HFFc6 (cell line): ENCODE measurements around the gene UGDH. TPM values are rescaled to one million over a fixed set of nuclear protein-coding genes. Genes with fewer than 3 reads are reported as not detected.
"Not testable (repeated sequence)": the region's sequence is repeated elsewhere in the genome, so short reads cannot be mapped to it uniquely, and the experiment has no call there.

ENCODE experiments used
- DNase-seq: peaks from one replicate; pipeline ENCODE4 v3.0.0-alpha.2; 2018
- H3K27ac Mint-ChIP-seq: 2 replicates; pipeline ENCODE4 v1.8.0; 2020; ENCODE audit warnings: mild to moderate bottlenecking, mixed read lengths
- H3K27me3 Mint-ChIP-seq: 2 replicates; pipeline ENCODE4 v1.8.0; 2021; ENCODE audit warnings: mild to moderate bottlenecking, moderate library complexity, mixed read lengths; ENCODE audit not compliant: insufficient read depth
- H3K36me3 Mint-ChIP-seq: 2 replicates; pipeline ENCODE4 v1.8.0; 2021; ENCODE audit warnings: low read depth, mixed read lengths
- H3K4me1 Mint-ChIP-seq: 2 replicates; pipeline ENCODE4 v1.8.0; 2020; ENCODE audit warnings: low read depth, mixed read lengths
- H3K4me3 Mint-ChIP-seq: 2 replicates; pipeline ENCODE4 v1.8.0; 2020; ENCODE audit warnings: mild to moderate bottlenecking, moderate library complexity, mixed read lengths
- H3K9me3 Mint-ChIP-seq: 2 replicates; pipeline ENCODE4 v1.8.0; 2020; ENCODE audit warnings: mild to moderate bottlenecking, mixed read lengths
- total RNA-seq, 6 experiments: library from RNA; stranded (reverse); fragmentation: NEBNext Ultra II Directional; extraction: Animal tissue kit (Norgen Biotek cat#: 25700); gene quantifications; 2 replicates in 1 of 6; 3 replicates in 5 of 6; pipeline ENCODE4 v1.2.3, GENCODE V29; 2021
- TF ChIP-seq, protein P1 (sequence below): fragments of 200-600 bp; sonication (generic); IDR thresholded peaks from 2 replicates; pipeline ENCODE4 v1.5.0; 2021; ENCODE audit warnings: antibody characterized with exemption, mild to moderate bottlenecking

The UGDH gene
- total RNA-seq, 6 experiments from 2014 or later, result 97.1 to 169 (median 158) TPM

DNA sequence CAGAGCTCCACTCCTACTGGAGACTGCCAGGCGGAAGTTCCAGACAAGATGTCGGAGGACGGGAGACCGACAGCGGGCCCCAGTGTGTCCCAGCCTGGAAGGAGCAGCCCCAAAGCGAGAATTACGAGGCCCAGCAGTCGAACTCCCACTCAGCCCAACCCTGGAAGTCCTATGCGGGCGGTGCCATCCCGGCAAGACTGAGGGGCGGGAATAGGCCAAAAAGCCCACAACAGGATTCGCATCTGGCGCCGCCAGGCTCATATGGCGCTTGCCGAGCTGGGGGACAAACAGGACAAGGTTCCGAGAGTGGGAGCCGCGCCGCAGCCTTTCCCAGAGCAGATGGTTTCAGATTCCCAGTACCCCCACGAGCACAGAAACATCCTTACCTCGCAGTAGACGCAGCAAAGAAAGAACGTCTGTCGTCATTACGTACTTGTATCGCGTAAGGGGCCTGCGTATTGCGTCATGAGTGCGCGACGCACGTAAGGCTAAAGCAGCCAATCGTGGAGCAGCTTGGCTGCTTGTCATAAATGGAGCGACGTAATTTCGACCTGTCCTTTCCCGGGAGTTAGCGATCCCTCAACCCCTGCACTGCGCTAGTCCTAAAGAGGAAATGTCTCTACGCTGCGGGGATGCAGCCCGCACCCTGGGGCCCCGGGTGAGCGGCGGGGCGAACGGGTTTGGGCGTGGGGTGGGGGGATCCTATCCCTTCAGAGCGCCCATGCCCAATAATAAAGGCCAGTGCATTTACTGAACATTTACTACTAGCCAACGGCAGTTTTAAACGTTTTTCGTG, 68.5 kb downstream of the UGDH start, which contains the start of the genes LIAS and RPL9:
LIAS (plus strand) TSS at position 552 of the 796 bp plus-strand sequence; CDS start at position 614, 62 bp downstream.
RPL9 (minus strand) TSS at position 418 of the 796 bp plus-strand sequence. CDS start 483 bp downstream, outside the sequence.
- Mint-ChIP-seq H3K27me3 (peaks cover 7% of the 10 kb centered on the region), H3K9me3 (no peaks in the 10 kb centered on the region), H3K27ac (peak within 1 kb of the TSS; percentile 99), H3K4me1 (peaks cover 37% of the 10 kb centered on the region), H3K36me3 (peaks cover 43% of the 10 kb centered on the region), H3K4me3 (peak within 1 kb of the TSS; percentile 99)
- DNase-seq, result peak; percentile 98
- TF ChIP-seq, protein P1, sequence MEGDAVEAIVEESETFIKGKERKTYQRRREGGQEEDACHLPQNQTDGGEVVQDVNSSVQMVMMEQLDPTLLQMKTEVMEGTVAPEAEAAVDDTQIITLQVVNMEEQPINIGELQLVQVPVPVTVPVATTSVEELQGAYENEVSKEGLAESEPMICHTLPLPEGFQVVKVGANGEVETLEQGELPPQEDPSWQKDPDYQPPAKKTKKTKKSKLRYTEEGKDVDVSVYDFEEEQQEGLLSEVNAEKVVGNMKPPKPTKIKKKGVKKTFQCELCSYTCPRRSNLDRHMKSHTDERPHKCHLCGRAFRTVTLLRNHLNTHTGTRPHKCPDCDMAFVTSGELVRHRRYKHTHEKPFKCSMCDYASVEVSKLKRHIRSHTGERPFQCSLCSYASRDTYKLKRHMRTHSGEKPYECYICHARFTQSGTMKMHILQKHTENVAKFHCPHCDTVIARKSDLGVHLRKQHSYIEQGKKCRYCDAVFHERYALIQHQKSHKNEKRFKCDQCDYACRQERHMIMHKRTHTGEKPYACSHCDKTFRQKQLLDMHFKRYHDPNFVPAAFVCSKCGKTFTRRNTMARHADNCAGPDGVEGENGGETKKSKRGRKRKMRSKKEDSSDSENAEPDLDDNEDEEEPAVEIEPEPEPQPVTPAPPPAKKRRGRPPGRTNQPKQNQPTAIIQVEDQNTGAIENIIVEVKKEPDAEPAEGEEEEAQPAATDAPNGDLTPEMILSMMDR, result no peak

- Mint-ChIP-seq H3K4me3 (peak overlapping the region; percentile 99), H3K36me3 (peaks cover 48% of the 10 kb centered on the region), H3K27ac (peak overlapping the region; percentile 99), H3K4me1 (peaks cover 41% of the 10 kb centered on the region)
- not testable (repeated sequence) for H3K9me3 Mint-ChIP-seq, DNase-seq, H3K27me3 Mint-ChIP-seq
These were observed 69.1 kb downstream of the UGDH start for GRCh38 chr4:39458161-39458504.

- H3K4me1 Mint-ChIP-seq, result peaks cover 51% of the 10 kb centered on the region
- H3K27me3 Mint-ChIP-seq, result peaks cover 7% of the 10 kb centered on the region
- TF ChIP-seq, protein P1, result no peak
- H3K9me3 Mint-ChIP-seq, result no peaks in the 10 kb centered on the region
- DNase-seq, result no peak
- H3K36me3 Mint-ChIP-seq, result peaks cover 58% of the 10 kb centered on the region
- peak overlapping the region; percentile 99 for H3K27ac Mint-ChIP-seq
- peak overlapping the region; percentile 99 for H3K4me3 Mint-ChIP-seq
These were observed 70.1 kb downstream of the UGDH start for GRCh38 chr4:39456946-39457763.

DNA sequence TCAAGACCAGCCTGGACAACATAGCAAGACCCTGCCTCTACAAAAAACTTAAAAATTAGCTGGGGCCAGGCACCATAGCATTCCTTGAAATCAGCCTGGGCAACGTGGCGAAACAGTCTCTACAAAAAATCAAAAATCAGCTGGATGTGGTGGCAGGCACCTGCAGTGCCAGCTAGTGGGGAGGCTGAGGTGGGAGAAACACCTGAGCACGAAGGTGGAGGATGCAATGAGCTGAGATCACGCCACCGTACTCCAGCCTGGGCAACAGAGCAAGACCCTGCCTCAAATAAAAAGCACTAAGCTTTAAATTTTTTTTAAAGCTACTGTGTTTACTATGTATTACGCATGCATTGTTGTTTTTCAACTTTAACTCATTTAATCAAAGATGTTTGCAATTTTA, 71.8 kb downstream of the UGDH start:
- H3K36me3 Mint-ChIP-seq, result peaks cover 73% of the 10 kb centered on the region
- H3K27ac Mint-ChIP-seq, result 0 out of 2 replicates have a peak overlapping the region, but pooled peaks have one; percentile 9
- no peak for DNase-seq

GRCh38 chr4:39453738-39454137, 73.5 kb downstream of the UGDH start:
- peaks cover 7% of the 10 kb centered on the region for H3K27me3 Mint-ChIP-seq
- H3K4me3 Mint-ChIP-seq, result no peak overlapping the region
- TF ChIP-seq, protein P1, result no peak
- H3K36me3 Mint-ChIP-seq, result peaks cover 79% of the 10 kb centered on the region
- peaks cover 50% of the 10 kb centered on the region for H3K4me1 Mint-ChIP-seq
- H3K27ac Mint-ChIP-seq, result no peak overlapping the region
- no peak for DNase-seq
- H3K9me3 Mint-ChIP-seq, result no peaks in the 10 kb centered on the region

More for the DNA sequence above, 71.8 kb downstream of the UGDH start:
- TF ChIP-seq, protein P1, result no peak
- Mint-ChIP-seq H3K4me3 (peak overlapping the region; percentile 51), H3K27me3 (peaks cover 9% of the 10 kb centered on the region), H3K4me1 (peaks cover 51% of the 10 kb centered on the region), H3K9me3 (no peaks in the 10 kb centered on the region)
